Tibial artery (tissue), 4 donors: ENCODE data around the gene NGFR.

ENCODE experiments used
- DNase-seq, 2 donors: peaks; one replicate each; pipeline ENCODE4 v3.0.0-alpha.2; 2019
- H3K27ac ChIP-seq, 2 donors: fragments of 200-600 bp; sonication (generic) in 1 of 2; 1 replicate in 1 of 2; 2 replicates in 1 of 2; pipeline ENCODE4 v1.5.1; 2018 to 2019; ENCODE audit warnings: mild to moderate bottlenecking in 1 of 2
- H3K27me3 ChIP-seq, 2 donors: fragments of 200-600 bp; sonication (generic) in 1 of 2; one replicate each; pipeline versions ENCODE4 v1.5.1 to v1.6.0; 2016 to 2019
- H3K36me3 ChIP-seq, 3 donors: fragments of 200-600 bp; sonication (generic) in 2 of 3; one replicate each; pipeline ENCODE4 v1.5.1; 2016 to 2019; ENCODE audit warnings: mild to moderate bottlenecking in 2 of 3
- H3K4me1 ChIP-seq, 4 donors: fragments of 200-600 bp; sonication (generic) in 2 of 4; 1 replicate in 3 of 4; 2 replicates in 1 of 4; pipeline ENCODE4 v1.5.1; 2016 to 2019
- H3K4me3 ChIP-seq, 2 donors: fragments of 200-600 bp; sonication (generic) in 1 of 2; 1 replicate in 1 of 2; 2 replicates in 1 of 2; pipeline ENCODE4 v1.5.1; 2018 to 2019; ENCODE audit warnings: mild to moderate bottlenecking in 2 of 2
- H3K9me3 ChIP-seq, 3 donors: fragments of 200-600 bp; sonication (generic) in 1 of 3; one replicate each; pipeline ENCODE4 v1.5.1; 2016 to 2019
- intact Hi-C: fragments of 100-400 bp; cut with DNase I; formaldehyde crosslinking; loops from one replicate; pipeline ENCODE4 v1.15.0; 2023; ENCODE audit warnings: low total_unique reads
- TF ChIP-seq, protein P1 (sequence below), 2 experiments: fragments of 200-600 bp in 1 of 2; fragments of 450-650 bp in 1 of 2; IDR thresholded peaks; one replicate each; pipeline ENCODE4 v1.5.1; 2017 to 2019; ENCODE audit warnings: antibody characterized with exemption in 2 of 2, mild to moderate bottlenecking in 1 of 2, moderate library complexity in 1 of 2

The NGFR gene

DNA sequence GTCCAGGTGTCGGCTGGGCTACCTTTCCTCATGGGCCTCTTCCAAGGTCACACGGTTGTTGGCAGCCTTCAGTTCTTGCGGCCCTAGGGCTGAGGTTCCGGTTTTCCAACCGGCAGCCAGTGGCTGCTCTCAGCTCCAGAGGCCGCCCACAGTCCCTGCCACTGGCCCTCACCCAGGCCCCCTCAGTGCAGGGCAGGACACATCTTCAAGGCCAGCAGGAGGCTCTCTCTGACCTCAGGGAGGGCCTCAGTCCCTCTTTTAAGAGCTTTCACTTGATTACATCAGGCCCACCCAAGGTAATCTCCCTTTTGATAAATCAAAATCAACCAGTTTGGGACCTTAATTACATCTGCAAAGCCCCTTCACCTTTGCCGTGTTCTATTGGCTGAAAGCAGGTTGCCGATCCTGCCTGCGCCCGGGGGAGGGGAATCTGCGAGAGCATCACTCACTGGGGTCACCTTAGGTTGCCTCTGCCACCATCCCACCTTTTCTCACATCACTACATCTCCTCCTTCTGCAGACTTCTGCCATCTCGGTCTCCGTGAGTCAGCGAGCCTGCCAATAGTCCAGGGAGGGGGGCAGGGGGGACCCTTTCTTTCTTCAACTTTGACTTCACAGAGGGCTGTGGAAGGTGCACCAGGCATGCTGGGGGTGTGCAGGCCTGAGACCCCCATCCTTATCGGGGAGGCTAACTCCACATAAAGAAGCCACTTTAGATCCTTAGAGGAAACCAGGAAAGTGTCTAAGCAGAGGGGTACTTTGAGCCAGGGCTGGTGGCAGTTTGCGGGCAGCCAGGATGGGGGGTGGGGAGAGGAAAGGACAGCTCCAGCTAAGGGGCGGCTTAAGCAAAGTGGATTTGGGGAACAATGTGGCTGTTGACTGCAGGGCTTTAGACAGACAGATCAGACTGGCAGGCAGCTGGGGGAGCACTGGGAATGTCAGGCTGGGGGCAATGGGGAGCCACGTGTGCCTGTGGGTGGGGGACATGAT, 51.7 kb downstream of the NGFR start:
- no peaks in the 10 kb centered on the region for H3K36me3 ChIP-seq
- no peaks in the 10 kb centered on the region for H3K9me3 ChIP-seq
- no peak for DNase-seq
- H3K4me1 ChIP-seq: peaks cover 0 to 14% (median 3%) of the 10 kb centered on the region in 4 donors
- intact Hi-C loops: loop anchor here (5.0 to 10.0 kb wide), 2 partner anchors 110 to 232 kb away; no protein-coding TSS in a partner anchor
- no peak overlapping the region for H3K27ac ChIP-seq
- no peak overlapping the region for H3K4me3 ChIP-seq
- peaks cover 0 to 34% of the 10 kb centered on the region in 2 donors for H3K27me3 ChIP-seq
- TF ChIP-seq, protein P1, sequence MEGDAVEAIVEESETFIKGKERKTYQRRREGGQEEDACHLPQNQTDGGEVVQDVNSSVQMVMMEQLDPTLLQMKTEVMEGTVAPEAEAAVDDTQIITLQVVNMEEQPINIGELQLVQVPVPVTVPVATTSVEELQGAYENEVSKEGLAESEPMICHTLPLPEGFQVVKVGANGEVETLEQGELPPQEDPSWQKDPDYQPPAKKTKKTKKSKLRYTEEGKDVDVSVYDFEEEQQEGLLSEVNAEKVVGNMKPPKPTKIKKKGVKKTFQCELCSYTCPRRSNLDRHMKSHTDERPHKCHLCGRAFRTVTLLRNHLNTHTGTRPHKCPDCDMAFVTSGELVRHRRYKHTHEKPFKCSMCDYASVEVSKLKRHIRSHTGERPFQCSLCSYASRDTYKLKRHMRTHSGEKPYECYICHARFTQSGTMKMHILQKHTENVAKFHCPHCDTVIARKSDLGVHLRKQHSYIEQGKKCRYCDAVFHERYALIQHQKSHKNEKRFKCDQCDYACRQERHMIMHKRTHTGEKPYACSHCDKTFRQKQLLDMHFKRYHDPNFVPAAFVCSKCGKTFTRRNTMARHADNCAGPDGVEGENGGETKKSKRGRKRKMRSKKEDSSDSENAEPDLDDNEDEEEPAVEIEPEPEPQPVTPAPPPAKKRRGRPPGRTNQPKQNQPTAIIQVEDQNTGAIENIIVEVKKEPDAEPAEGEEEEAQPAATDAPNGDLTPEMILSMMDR (IDR thresholded peaks at IDR 0.05): no peak

GRCh38 chr17:49547566-49547965, 52.5 kb downstream of the NGFR start:
- H3K4me1 ChIP-seq: peaks cover 0 to 14% (median 3%) of the 10 kb centered on the region in 4 donors
- TF ChIP-seq, protein P1 (IDR thresholded peaks at IDR 0.05): no peak
- H3K36me3 ChIP-seq: no peaks in the 10 kb centered on the region
- peaks cover 0 to 34% of the 10 kb centered on the region in 2 donors for H3K27me3 ChIP-seq
- DNase-seq: peak in 1 of 2 donors; percentile 56
- H3K4me3 ChIP-seq: no peak overlapping the region
- no peak overlapping the region for H3K27ac ChIP-seq
- intact Hi-C loops: loop anchor here (5.0 to 10.0 kb wide), 2 partner anchors 110 to 233 kb away; no protein-coding TSS in a partner anchor
- no peaks in the 10 kb centered on the region for H3K9me3 ChIP-seq

DNA sequence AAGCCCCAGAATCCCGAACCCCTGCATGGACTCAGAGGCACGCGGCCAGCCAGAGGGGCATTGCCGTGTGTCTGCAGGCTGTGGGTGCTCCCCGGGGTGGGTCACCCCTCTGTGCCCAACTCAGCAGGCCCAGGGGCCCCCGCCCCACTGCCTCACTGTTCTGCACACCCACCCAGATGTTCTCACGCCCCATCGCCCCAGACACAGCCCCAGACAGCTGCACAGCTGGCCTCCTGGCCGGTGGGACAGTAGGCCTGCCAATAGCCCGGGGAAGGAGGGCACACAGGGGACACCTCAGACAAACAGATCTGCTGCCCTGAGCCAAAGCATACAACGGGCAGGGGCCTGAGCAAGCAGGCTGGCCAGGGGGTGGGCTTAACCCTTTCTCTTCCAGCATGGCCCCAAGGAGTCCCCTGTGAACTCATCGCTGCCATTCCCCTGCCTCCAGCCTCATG, 53.0 kb downstream of the NGFR start:
- intact Hi-C loops: loop anchor here (5.0 to 10.0 kb wide), 2 partner anchors 111 to 233 kb away; no protein-coding TSS in a partner anchor
- Histone ChIP-seq H3K9me3 (no peaks in the 10 kb centered on the region), H3K27me3 (peaks cover 0 to 34% of the 10 kb centered on the region in 2 donors), H3K27ac (no peak overlapping the region), H3K36me3 (no peaks in the 10 kb centered on the region), H3K4me3 (no peak overlapping the region), H3K4me1 (peaks cover 0 to 14% (median 3%) of the 10 kb centered on the region in 4 donors)
- TF ChIP-seq, protein P1 (IDR thresholded peaks at IDR 0.05): no peak
- no peak for DNase-seq

GRCh38 chr17:49548506-49549310, 53.6 kb downstream of the NGFR start:
- H3K36me3 ChIP-seq: no peaks in the 10 kb centered on the region
- peaks cover 0 to 14% (median 3%) of the 10 kb centered on the region in 4 donors for H3K4me1 ChIP-seq
- no peaks in the 10 kb centered on the region for H3K9me3 ChIP-seq
- DNase-seq: no peak
- no peak overlapping the region for H3K4me3 ChIP-seq
- H3K27ac ChIP-seq: no peak overlapping the region
- H3K27me3 ChIP-seq: peaks cover 0 to 34% of the 10 kb centered on the region in 2 donors
- intact Hi-C loops: loop anchor here (5.0 to 10.0 kb wide), 2 partner anchors 111 to 234 kb away; no protein-coding TSS in a partner anchor
- TF ChIP-seq, protein P1 (IDR thresholded peaks at IDR 0.05): peak; percentile 35

GRCh38 chr17:49549311-49549605, 54.2 kb downstream of the NGFR start:
- no peak overlapping the region for H3K4me3 ChIP-seq
- no peaks in the 10 kb centered on the region for H3K9me3 ChIP-seq
- no peak for DNase-seq
- intact Hi-C loops: loop anchor here (5.0 to 10.0 kb wide), 2 partner anchors 112 to 234 kb away; no protein-coding TSS in a partner anchor
- H3K36me3 ChIP-seq: no peaks in the 10 kb centered on the region
- peaks cover 0 to 14% (median 3%) of the 10 kb centered on the region in 4 donors for H3K4me1 ChIP-seq
- TF ChIP-seq, protein P1 (IDR thresholded peaks at IDR 0.05): no peak
- no peak overlapping the region for H3K27ac ChIP-seq
- H3K27me3 ChIP-seq: peaks cover 0 to 34% of the 10 kb centered on the region in 2 donors
